ENCODE measurements around the gene SCP2D1. TPM values are rescaled to one million over a fixed set of nuclear protein-coding genes. Genes with fewer than 3 reads are reported as not detected.
"Not testable (repeated sequence)": the region's sequence is repeated elsewhere in the genome, so short reads cannot be mapped to it uniquely, and the experiment has no call there.

SCP2D1 gene
- total RNA-seq, result not detected in 2 replicates

GRCh38 chr20:18813483-18813882, at the start of gene SCP2D1:
Gene SCP2D1 (plus strand): TSS chr20:18813783. CDS start chr20:18813816, 33 bp downstream.
- DNase-seq (ENCODE audit: low read depth), result no peak

- DNase-seq (ENCODE audit: low read depth), result no peak
Observed at GRCh38 chr20:18767676-18768075, 45.9 kb upstream of the SCP2D1 start.

DNA sequence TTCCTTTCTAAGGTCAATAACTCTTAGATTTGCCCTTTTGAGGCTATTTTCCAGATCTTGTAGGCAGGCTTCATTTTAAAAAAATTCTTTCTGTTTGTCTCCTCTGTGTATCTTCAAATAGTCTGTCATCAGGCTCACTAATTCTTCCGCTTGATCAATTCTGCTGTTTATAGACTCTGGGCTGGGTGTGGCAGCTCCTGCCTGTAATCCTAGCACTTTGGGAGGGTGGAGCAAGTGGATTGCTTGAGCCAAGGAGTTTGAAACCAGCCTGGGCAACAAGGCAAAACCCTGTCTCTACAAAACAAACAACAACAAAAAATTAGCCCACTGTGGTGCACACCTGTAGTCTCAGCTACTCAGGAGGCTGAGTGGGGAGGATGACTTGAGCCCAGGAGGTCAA, 40.0 kb upstream of the SCP2D1 start:
- no peak for DNase-seq (ENCODE audit: low read depth)

DNA sequence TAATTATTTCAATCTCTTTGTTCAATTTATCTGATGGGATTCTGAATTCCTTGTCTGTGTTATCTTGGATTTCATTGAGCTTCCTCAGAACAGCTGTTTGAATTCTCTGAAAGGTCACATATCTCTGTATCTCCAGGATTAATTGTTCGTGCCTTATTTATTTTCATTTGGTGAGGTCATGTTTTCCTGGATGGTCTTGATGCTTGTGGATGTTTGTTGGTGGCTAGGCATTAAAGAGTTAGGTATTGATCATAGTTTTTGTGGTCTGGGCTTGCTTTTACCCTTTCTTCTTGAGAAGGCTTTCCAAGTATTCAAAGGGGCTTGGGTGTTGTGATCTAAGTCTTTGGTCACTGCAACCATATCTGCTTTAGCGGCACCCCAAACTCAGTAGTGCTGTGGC, 39.4 kb upstream of the SCP2D1 start:
- no peak for DNase-seq (ENCODE audit: low read depth)

DNA sequence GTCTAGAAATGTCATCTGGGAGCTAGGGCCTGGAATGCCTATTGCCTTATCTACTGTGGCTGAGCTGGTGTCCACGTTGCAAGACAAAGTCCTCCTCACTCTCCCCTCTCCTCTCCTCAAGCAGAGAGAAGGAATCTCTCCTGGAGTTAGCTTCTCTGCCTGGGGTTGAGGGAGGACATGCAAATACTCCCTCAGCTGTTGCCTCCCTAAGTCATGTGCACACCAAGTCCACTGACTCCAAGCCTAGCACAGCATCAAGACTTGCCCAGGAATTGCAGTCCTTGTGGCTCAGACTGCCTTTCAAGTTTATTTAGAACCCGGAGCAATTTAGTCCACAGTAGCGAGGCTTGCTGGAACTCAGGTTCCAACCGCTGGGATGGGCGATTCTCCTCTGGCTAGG, 38.0 kb upstream of the SCP2D1 start:
- DNase-seq (ENCODE audit: low read depth), result no peak

DNA sequence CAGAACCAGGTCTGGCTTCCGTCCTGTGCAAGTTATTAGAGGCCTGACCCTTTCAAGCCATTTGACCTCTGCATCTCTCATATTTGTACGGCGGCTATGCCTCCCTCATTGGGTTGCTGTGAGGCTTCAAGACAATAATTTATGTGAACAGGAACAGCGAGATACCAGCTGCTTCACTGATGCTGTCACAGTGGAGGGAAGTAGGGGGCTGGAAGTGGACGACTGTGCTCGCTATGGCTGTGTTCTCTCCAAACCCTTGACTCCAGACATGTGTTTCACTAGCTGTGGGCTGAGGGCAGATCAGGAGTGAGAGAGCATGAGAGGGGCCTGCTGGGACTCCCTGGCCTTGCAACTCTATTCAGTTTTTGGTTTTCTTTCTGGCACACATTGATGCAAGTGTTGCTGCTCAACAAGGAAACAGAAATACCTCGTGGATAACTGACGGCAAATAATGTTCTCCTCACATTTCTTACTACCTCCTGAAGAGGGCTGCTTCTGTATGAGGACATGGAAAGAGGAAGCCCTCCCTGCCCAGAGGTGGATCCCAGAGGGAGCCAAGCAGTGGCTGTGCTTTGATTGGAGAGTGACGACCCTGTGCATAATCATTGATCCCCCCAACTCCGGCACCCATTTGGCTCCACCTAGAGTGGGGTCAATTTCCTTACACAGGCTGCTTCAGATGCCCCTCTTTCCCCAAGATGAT, 34.7 kb upstream of the SCP2D1 start:
- DNase-seq (ENCODE audit: low read depth), result no peak

GRCh38 chr20:18780385-18781130, 33.0 kb upstream of the SCP2D1 start:
- DNase-seq (ENCODE audit: low read depth), result no peak

- DNase-seq (ENCODE audit: low read depth), result no peak
Observed at GRCh38 chr20:18781509-18781908, 32.1 kb upstream of the SCP2D1 start.

DNA sequence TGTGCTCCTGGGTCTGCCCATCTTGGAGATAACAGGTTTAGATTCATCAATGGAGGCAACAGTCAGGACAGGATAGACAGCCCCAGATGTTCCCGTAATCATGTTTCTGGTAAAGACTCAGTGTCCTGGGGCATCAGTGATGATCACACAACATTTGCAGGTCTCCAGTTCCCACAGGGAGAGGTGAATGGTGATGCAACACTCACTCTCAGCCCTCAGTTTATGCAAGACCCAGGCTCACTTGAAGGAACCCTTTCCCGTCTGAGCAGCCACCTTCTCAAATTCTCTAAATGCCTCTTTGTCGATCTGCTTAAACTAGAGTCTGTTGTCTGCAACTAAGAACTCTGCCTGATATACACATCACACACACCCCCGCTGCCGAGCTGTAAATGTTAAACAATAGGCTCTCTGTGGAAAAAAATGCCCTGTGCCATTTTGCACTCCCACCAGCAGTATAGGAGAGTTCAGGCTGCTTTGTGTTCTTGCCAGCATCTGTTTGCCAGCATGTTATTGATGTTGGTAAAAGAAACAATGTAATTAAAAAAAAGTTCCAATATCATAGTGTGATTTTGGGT, 30.1 kb upstream of the SCP2D1 start:
- DNase-seq (ENCODE audit: low read depth), result no peak

GRCh38 chr20:18787046-18787445, 26.5 kb upstream of the SCP2D1 start:
- not testable (repeated sequence) for DNase-seq (ENCODE audit: low read depth)

- DNase-seq (ENCODE audit: low read depth), result no peak
Observed at GRCh38 chr20:18788021-18788420, 25.6 kb upstream of the SCP2D1 start.

DNA sequence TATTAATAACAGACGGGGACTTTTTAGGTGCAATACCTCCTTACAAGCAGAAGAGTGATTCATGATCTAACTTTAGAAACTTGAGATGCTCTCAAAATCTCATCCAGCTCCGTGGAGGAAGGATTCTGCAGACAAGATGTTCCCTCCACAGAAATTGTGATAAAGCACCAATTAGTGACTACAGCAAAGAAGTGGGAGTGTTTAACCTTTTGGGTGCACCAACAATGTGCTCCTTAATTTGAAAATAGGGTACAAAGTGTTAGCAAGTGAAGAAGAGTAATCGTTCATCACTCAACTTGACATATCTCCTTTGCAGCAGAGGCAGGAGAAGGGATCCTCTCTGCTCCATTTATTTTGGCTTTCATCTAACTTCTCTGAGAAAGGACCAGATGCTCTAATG, 22.8 kb upstream of the SCP2D1 start:
- no peak for DNase-seq (ENCODE audit: low read depth)

DNA sequence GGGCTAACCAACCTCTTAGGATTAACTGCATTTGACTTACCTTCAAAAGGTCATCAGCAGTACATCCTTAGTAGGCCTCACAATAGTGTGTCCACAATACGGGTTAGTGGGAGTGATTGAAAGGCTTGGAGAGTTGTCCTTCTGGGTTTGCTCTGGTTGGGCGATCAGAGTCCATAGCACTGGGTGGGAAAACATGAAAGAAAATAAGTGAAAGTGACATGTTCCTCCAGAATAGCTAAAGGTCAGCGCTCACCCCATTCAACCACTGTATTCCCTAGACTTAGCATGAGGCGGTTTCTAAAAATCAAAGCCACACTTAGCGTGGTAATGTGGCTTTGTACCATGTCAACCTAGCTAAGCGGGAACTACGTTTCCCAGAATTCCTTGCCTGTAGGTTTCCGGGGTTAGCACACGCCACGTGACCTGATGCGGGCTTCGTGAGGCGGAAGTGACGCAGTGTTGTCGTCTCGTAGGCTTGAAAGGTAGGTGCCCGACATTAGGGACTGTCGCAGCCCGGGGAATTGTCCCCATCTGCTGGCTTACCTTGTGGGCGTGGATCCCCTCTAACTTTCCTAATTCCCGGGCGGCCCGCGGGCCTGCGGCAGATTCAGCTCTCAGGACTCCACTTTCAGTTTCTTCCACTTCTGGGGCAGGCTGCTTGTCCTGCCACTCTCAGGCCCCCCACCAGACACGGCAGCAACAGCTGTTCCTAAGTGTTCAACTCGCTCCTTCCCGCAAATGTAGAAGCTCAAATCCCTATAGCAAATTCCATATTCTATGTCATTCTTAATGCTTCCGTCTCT, 19.8 kb upstream of the SCP2D1 start:
- peak; percentile 89 for DNase-seq (ENCODE audit: low read depth)

- DNase-seq (ENCODE audit: low read depth), result no peak
Observed at GRCh38 chr20:18794428-18794787, 19.2 kb upstream of the SCP2D1 start.

DNA sequence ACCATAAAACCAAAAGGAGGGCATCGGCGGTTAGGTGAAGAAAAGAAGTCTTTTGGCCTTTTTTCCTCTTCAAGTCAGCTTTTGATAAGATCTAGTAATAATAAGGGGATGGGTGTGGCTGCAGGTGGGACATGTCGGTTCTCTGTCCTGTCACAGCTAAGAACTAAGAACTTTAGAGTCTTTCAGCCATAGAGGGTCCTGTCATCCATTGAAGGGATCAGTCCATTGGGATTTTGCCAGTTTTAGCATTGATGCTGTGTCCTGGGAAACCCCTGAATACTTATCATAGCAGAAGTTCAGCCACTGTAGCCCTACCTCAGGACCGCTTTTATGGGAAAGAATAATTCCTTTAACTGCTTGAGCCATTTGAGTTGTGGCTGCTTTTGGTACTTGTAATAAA, 18.2 kb upstream of the SCP2D1 start:
- DNase-seq (ENCODE audit: low read depth), result no peak

- no peak for DNase-seq (ENCODE audit: low read depth)
Observed at GRCh38 chr20:18796282-18796833, 17.2 kb upstream of the SCP2D1 start.

- DNase-seq (ENCODE audit: low read depth), result no peak
Observed at GRCh38 chr20:18801516-18801915, 12.1 kb upstream of the SCP2D1 start.

GRCh38 chr20:18802012-18802634, 11.5 kb upstream of the SCP2D1 start:
- DNase-seq (ENCODE audit: low read depth), result no peak

DNA sequence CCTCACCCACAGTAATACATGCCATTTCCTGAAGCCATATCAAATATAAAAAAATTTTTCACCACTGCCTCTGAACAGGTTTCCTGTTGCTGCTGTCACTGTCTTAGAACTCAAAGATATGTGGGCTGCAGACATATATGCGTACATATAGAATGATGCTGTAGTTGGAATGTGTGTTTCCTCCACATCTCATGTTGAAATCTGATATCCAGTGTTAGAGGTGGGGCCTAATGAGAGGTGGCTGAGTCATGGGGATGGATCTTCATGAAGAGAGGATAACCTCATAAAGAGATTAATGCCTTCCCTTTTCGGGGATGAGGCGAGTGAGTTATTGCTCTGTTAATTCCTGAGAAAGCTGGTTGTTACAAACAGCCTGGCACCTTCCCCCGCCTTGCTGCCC, 7.7 kb upstream of the SCP2D1 start:
- no peak for DNase-seq (ENCODE audit: low read depth)

GRCh38 chr20:18808712-18809111, 4.9 kb upstream of the SCP2D1 start:
- no peak for DNase-seq (ENCODE audit: low read depth)

GRCh38 chr20:18811186-18811585, 2.4 kb upstream of the SCP2D1 start:
- DNase-seq (ENCODE audit: low read depth), result no peak

DNA sequence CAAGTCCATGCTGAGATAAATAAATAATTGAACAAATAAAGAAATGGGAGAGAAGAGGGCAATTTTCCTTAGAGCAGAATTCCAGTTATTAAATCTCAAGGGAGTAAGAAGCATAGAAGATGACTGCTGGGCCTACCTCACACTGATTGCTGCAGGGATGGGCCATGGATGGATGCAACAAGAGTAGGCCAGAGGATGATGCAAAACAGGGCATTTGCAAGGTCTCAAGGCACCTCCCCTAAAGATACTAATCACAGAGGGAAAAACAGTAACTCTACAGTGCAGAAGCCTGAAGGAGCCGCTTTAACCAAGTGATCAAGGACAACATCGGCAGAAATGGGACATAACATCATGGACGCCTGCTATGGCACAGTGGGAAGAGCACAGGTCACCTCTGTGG, 1.7 kb upstream of the SCP2D1 start:
- DNase-seq (ENCODE audit: low read depth), result no peak
